HG02610 (cell line): ENCODE measurements around the gene EMILIN1.
"Not testable (repeated sequence)": the region's sequence is repeated elsewhere in the genome, so short reads cannot be mapped to it uniquely, and the experiment has no call there.

Experiments
- ATAC-seq: cut with Tn5 transposase; IDR thresholded peaks from one replicate; pipeline ENCODE4 v1.9.1; 2021; ENCODE audit warnings: mild to moderate bottlenecking, moderate library complexity; ENCODE audit not compliant: unreplicated experiment

Gene EMILIN1

DNA sequence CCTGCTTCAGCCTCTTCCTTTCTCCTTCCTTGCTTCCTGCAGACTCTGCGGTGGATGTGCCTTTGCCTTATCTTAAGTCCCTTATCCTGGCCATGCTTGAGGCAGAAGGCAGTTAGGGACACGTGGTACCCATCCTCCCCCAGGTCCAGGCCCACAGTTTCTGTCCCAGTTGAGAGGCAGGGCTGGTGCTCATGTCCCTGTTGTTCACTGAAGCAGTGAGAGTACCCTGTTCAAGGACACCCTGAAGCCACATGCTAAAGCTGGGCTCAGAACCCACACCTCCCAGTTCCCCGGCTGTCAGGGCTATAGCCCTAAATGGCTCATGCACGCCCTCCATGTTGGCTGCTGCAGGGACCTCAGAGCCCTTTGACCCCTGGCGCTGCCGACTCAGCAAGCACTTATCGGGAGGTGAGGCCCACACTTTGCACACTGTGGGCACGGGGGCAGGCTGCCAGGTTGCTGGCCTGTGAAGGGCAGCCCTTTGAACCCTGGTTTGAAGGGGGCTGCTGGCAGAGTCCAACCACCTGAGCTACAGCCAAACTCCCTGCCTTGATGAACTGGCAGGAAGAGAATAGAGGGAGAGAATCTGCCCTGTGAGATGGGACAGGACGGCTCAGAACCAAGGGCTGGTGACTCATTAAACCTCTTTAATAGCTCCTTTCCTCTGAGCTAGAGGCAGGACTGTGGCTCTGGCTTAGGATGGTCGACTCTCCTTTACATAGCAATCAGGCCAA, 14.4 kb downstream of the EMILIN1 start:
- ATAC-seq, result no peak

DNA sequence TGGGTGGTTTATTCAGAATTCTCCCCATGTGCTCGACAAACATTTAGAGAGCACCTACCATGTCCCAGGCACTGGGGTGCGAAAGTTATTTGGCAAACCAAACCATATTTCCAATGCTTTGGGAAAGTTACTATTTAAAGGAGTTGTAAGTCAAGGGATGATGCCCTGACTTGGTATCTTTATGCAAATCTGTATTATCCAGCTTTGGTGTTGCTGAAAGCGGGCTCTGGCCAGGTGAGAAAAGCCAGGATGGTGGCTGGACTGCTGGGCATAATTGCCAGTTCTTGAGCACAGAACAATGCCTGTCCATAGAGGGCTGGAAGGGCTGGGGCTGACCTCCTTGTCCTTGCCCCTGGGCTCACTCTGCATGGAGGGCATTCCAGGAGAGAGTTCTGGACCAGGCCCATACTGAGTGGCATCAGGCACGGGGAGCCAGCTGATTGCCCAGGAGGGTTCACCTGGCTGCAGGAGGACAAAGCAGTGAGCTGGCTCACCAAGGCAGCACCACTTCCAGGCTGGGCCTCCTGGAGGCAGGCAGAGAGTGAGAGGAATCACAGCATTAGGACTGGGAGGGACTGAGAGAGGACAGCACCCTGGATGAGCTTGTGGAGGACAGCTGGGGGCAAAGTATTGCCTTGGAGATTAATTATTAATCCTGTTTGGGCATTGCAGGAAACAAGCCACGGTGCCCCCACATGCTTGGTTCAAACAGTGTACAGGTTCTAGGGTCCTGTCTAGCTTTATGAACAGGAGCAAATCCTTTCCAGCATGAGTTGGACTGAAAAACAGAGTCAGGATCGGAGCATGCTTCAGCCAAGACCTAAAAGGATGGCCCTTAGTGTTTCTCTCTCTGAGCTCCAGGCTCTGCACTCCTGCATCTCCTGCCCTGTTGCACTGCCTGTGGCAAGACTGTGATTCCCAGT, 15.3 kb downstream of the EMILIN1 start:
- no peak for ATAC-seq

DNA sequence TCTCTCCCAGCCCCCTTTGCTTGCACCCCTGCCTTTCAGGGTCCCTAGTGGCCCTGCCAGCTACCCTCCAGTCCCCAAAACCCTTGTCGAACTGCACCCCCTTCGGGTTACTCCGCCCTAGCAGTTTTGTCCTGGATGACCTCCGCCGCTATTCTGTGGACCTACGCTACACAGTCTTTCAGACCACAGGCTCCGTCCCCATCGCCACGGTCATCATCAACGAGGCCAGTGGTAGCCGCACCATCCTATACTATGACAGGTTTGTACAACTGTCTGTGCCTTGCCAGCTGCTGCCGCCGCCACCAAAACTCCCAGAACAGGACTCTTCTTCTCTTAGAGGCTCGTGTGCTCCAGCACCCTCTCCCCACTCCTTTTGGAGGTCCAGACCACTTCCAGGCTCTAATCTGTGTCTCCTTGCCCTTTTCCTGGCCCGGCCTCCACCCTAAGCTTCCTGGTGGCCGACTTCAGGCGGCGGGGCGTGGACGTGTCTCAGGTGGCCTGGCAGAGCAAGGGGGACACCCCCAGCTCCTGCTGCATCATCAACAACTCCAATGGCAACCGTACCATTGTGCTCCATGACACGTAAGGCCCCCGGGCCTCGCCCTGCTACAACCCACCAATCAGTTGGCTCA, 16.1 kb downstream of the EMILIN1 start:
- ATAC-seq, result no peak

- no peak for ATAC-seq
Measured at GRCh38 chr2:27095427-27095744, 17.0 kb downstream of the EMILIN1 start.

GRCh38 chr2:27095745-27096651, 17.6 kb downstream of the EMILIN1 start:
- ATAC-seq, result peak; percentile 59

DNA sequence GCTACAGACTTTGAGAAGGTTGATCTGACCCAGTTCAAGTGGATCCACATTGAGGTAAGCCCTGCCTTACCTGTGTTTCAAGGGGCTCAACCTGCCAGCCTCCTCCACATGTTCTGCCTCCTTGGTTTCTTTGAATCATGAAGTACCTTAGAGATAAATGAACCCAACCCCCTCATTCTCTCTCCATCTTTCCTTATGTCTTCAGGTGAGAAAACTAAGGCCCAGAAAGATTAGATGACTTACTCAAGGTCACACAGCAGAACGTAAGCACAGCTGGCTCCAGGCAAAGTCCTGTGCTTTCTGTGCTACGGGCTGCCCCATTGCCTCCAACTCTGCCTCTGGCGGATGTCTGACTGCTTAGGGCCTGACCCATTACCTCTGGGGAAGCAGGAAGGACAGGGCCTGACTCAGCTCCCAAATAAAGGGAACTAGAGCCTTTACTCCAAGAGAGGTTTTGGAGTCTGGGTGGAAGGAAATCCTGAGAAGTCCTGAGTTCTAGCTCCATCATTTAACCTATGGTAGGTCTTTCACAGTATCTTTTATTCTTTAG, 18.4 kb downstream of the EMILIN1 start:
- no peak for ATAC-seq

DNA sequence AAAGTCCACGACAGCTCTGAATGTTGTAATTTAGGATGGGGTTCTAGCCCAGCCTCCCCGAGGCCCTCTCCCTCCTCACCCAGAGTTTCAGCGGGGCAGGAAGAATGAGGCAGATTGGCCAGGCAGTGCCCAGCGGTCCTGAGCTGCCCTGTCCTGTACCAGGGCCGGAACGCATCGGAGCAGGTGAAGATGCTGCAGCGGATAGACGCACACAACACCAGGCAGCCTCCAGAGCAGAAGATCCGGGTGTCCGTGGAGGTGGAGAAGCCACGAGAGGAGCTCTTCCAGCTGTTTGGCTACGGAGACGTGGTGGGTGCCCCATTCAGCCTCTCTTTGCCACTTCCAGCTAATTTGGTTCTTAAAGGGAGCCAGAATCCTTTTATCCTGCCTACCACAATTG, 18.9 kb downstream of the EMILIN1 start:
- no peak for ATAC-seq

- ATAC-seq, result no peak
Measured at GRCh38 chr2:27099334-27099955, 21.0 kb downstream of the EMILIN1 start.

DNA sequence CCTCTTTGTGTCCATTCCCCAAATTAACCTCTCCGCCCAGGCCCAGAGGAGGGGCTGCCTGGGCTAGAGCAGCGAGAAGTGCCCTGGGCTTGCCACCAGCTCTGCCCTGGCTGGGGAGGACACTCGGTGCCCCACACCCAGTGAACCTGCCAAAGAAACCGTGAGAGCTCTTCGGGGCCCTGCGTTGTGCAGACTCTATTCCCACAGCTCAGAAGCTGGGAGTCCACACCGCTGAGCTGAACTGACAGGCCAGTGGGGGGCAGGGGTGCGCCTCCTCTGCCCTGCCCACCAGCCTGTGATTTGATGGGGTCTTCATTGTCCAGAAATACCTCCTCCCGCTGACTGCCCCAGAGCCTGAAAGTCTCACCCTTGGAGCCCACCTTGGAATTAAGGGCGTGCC, 21.6 kb downstream of the EMILIN1 start:
- ATAC-seq, result no peak

- ATAC-seq, result no peak
Measured at GRCh38 chr2:27102329-27102728, 23.9 kb downstream of the EMILIN1 start.

DNA sequence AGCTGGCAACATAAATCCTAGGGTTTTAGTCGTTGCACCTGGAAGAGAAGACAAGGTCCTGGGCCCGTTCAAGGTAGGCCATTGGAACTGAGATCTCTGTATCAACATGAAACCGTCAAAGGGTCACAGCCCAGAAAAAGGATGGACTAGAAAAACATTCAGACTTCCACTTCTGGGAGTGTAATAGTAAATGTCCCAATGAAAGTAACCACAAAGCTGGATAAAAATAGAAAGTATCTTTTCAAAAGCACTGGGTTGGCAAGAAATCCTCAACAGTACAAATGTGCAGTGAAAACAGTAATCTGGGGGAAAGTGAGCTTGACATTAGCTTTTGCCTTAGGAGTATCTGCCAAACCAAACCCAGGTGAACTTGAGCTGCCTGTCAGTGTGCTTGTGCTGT, 27.6 kb downstream of the EMILIN1 start:
- no peak for ATAC-seq

GRCh38 chr2:27108221-27108620, 29.8 kb downstream of the EMILIN1 start:
- ATAC-seq, result no peak

- no peak for ATAC-seq
Measured at GRCh38 chr2:27109083-27109482, 30.7 kb downstream of the EMILIN1 start.

- ATAC-seq, result not testable (repeated sequence)
Measured at GRCh38 chr2:27110603-27111352, 32.4 kb downstream of the EMILIN1 start.

DNA sequence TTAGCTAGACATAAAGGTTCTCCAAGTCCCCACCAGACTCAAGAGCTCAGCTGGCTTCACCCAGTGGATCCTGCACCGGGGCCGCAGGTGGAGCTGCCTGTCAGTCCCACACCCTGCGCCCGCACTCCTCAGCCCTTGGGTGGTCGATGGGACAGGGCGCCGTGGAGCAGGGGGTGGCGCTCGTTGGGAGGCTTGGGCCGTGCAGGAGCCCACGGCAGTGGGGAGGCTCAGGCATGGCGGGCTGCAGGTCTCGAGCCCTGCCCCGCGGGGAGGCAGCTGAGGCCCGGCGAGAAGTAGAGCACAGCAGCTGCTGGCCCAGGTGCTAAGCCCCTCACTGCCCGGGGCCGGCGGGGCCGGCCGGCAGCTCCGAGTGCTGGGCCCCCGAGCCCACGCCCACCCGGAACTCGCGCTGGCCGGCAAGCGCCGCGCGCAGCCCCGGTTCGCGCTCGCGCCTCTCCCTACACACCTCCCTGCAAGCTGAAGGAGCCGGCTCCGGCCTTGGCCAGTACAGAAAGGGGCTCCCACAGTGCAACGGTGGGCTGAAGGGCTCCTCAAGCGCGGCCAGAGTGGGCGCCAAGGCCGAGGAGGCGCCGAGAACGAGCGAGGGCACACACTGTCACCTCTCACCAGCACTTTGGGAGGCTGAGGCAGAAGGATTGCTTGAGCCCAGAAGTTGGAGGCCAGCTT, 33.1 kb downstream of the EMILIN1 start:
- ATAC-seq, result not testable (repeated sequence)

GRCh38 chr2:27115519-27115918, 37.1 kb downstream of the EMILIN1 start:
- ATAC-seq, result no peak

DNA sequence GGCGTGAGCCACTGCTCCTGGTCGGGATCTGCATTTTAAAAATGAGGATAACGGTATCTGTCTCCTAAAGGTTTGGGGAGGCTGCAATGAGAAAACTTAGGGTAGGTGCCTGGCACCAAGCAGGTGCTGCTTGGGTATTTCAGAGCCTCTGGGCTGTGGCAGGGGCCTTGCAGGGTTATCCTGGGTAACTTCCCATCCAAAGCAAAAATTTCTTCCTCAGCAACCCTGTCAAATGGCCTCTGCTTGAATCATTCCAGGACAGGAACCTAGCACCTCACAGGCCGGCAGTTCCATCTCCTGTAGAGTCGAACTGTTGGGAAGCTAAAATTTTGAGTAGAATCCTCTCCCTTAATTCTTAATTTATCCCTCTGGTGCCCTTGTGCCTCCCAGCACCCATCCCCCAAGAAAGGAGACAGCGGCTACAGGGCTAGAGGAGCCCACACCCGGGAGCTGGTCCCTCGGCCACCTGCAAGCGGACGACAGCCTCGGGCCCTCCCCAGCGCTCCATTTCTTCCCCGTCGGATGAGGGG, 39.6 kb downstream of the EMILIN1 start:
- ATAC-seq, result no peak

- no peak for ATAC-seq
Measured at GRCh38 chr2:27118525-27119329, 40.3 kb downstream of the EMILIN1 start, which contains the start of gene CGREF1. Gene CGREF1, minus strand, starts transcription at chr2:27119128. Its CDS starts 14,762 bp downstream, at chr2:27104366.
